PC-3 (cell line): ENCODE results near the gene RHOH. TPM values are rescaled to one million over a fixed set of nuclear protein-coding genes. Genes with fewer than 3 reads are reported as not detected.

Source experiments
- ATAC-seq: fragments of 200-7000 bp; cut with Tn5 transposase; 2 replicates; pipeline ENCODE4 v1.9.1; 2020; ENCODE audit warnings: mild to moderate bottlenecking, moderate library complexity
- BruUV-seq: library from RNA; stranded (reverse); fragments of 400-500 nt; replicated peaks from 2 replicates; lab custom pipeline; 2021; lab: Mats Ljungman, UMichigan
- CTCF ChIA-PET: fragments of 300-600 bp; sonication (Branson Sonifier 250); formaldehyde crosslinking; loops from one replicate; lab custom pipeline; 2022; ENCODE audit warnings: antibody characterized with exemption; lab: Charles Lee
- POLR2A ChIA-PET: fragments of 300-600 bp; sonication (Branson Sonifier 250); formaldehyde crosslinking; loops from one replicate; lab custom pipeline; 2022; ENCODE audit warnings: antibody characterized with exemption; ENCODE audit not compliant: unreplicated experiment; lab: Charles Lee
- DNase-seq: peaks from one replicate; pipeline ENCODE4 v3.0.0-alpha.2; 2015
- H2AFZ ChIP-seq: fragments of 300-600 bp; sonication (generic); 2 replicates; pipeline ENCODE4 v1.6.0; 2016; ENCODE audit warnings: antibody characterized with exemption, low read length
- H3F3A ChIP-seq: fragments of 300-600 bp; sonication (generic); one replicate; pipeline ENCODE4 v1.6.0; 2017; ENCODE audit warnings: antibody characterized with exemption, low read length, control low read depth, mild to moderate bottlenecking; ENCODE audit not compliant: unreplicated experiment
- H3K27ac ChIP-seq: fragments of 300-600 bp; sonication (generic); 2 replicates; pipeline ENCODE4 v1.5.1; 2016; ENCODE audit warnings: mild to moderate bottlenecking, low read length
- H3K27me3 ChIP-seq: fragments of 300-600 bp; sonication (generic); 2 replicates; pipeline ENCODE4 v1.6.1; 2016; ENCODE audit warnings: low read length, mixed read lengths
- H3K36me3 ChIP-seq: fragments of 300-600 bp; sonication (generic); 2 replicates; pipeline ENCODE4 v1.6.1; 2016; ENCODE audit warnings: low read depth, mixed run types, low read length, mixed read lengths
- H3K4me1 ChIP-seq: fragments of 300-600 bp; sonication (generic); 2 replicates; pipeline ENCODE4 v1.5.1; 2016; ENCODE audit warnings: low read length; ENCODE audit not compliant: insufficient read depth
- H3K4me2 ChIP-seq: fragments of 300-600 bp; sonication (generic); 2 replicates; pipeline ENCODE4 v1.6.0; 2016; ENCODE audit warnings: low read length
- H3K4me3 ChIP-seq: fragments of 300-600 bp; sonication (generic); 2 replicates; pipeline ENCODE4 v1.5.1; 2016; ENCODE audit warnings: mild to moderate bottlenecking, low read length, mixed read lengths
- H3K79me2 ChIP-seq: fragments of 300-600 bp; sonication (generic); 2 replicates; pipeline ENCODE4 v1.6.1; 2017; ENCODE audit warnings: low read length, mixed read lengths
- H3K9ac ChIP-seq: fragments of 300-600 bp; sonication (generic); 2 replicates; pipeline ENCODE4 v1.6.0; 2016; ENCODE audit warnings: mild to moderate bottlenecking, low read length
- H3K9me2 ChIP-seq: fragments of 300-600 bp; sonication (generic); replicated peaks from 2 replicates; pipeline ENCODE4 v1.6.1; 2016; ENCODE audit warnings: mixed run types, low read length, mixed read lengths
- H3K9me3 ChIP-seq: fragments of 300-600 bp; sonication (generic); 2 replicates; pipeline ENCODE4 v1.6.1; 2016; ENCODE audit warnings: low read length, mixed read lengths
- H4K20me1 ChIP-seq: fragments of 300-600 bp; sonication (generic); 2 replicates; pipeline ENCODE4 v1.6.1; 2016; ENCODE audit warnings: low read length, mixed read lengths
- CTCF ChIP-seq: fragments of 300-600 bp; sonication (generic); conservative IDR thresholded peaks from 2 replicates; pipeline ENCODE4 v1.5.1; 2017; ENCODE audit warnings: antibody characterized with exemption, low read depth, mild to moderate bottlenecking, low read length
- EZH2 ChIP-seq: fragments of 300-600 bp; sonication (generic); IDR thresholded peaks from one replicate; pipeline ENCODE4 v1.6.1; 2017; ENCODE audit warnings: antibody characterized with exemption, mild to moderate bottlenecking, low read length; ENCODE audit not compliant: unreplicated experiment
- EZH2phosphoT487 ChIP-seq: fragments of 300-600 bp; sonication (generic); IDR thresholded peaks from 2 replicates; pipeline ENCODE4 v1.6.1; 2018; ENCODE audit warnings: mild to moderate bottlenecking, antibody characterized with exemption, low read length, borderline replicate concordance
- intact Hi-C: fragments of 100-400 bp; cut with micrococcal nuclease; formaldehyde crosslinking; loops from 2 replicates; pipeline ENCODE4 v1.9.0; 2023
- total RNA-seq: library from RNA; depleted of rRNA; stranded (reverse); fragments of >200 nt; gene quantifications from 2 replicates; pipeline ENCODE4 v1.2.3, GENCODE V29; 2014

RHOH gene
- total RNA-seq, 1 experiment from 2014 or later: not detected

DNA sequence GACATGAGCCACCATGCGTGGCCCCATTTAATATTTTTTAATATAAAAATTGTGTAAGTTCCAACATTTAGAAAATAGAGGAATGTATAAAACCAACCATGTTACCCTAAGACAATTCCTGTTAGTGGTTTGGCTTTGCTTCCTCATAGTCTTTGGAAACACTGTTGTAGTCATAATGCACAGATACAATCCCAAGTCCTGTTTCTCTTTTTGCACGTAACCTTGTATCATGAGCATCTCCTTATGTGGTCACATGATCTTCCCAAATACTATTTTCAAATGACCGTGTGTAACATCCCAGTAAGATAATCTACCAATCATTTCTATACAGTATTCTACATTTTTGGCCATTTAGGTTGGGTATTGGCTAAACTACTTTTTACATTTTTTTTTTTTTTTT is 13.9 kb upstream of the RHOH start:
- intact Hi-C loops: no loop called here
- H2AFZ ChIP-seq: no peak overlapping the region
- no peaks in the 10 kb centered on the region for H3K27me3 ChIP-seq
- no peak overlapping the region for H3K27ac ChIP-seq
- no peaks in the 10 kb centered on the region for H3K9me2 ChIP-seq
- no peaks in the 10 kb centered on the region for H3K9me3 ChIP-seq
- H3K4me1 ChIP-seq: peaks cover 8% of the 10 kb centered on the region
- no peak for ATAC-seq
- H3K4me3 ChIP-seq: no peak overlapping the region
- no peaks in the 10 kb centered on the region for H3K79me2 ChIP-seq
- CTCF ChIA-PET: no interaction called here
- no peaks in the 10 kb centered on the region for H3F3A ChIP-seq
- no TSS peak for BruUV-seq
- H4K20me1 ChIP-seq: no peaks in the 10 kb centered on the region
- no peak overlapping the region for H3K9ac ChIP-seq
- no peak for DNase-seq
- H3K36me3 ChIP-seq: no peaks in the 10 kb centered on the region
- no peak overlapping the region for H3K4me2 ChIP-seq
- no peak for TF ChIP-seq EZH2phosphoT487
- POLR2A ChIA-PET: no interaction called here

- DNase-seq: no peak
- Histone ChIP-seq H3K9me3 (no peaks in the 10 kb centered on the region), H3K9ac (no peak overlapping the region), H2AFZ (no peak overlapping the region), H3K4me3 (no peak overlapping the region), H4K20me1 (no peaks in the 10 kb centered on the region), H3K4me1 (peaks cover 8% of the 10 kb centered on the region), H3K9me2 (no peaks in the 10 kb centered on the region), H3K27me3 (no peaks in the 10 kb centered on the region), H3K4me2 (no peak overlapping the region), H3K36me3 (no peaks in the 10 kb centered on the region), H3K27ac (no peak overlapping the region), H3F3A (no peaks in the 10 kb centered on the region), H3K79me2 (no peaks in the 10 kb centered on the region)
- ChIA-PET POLR2A (no interaction called here), CTCF (no interaction called here)
- TF ChIP-seq EZH2 (no peak), CTCF (no peak), EZH2phosphoT487 (no peak)
- intact Hi-C loops: no loop called here
- no peak for ATAC-seq
- no TSS peak for BruUV-seq
Measured at GRCh38 chr4:40183615-40184411, 13.0 kb upstream of the RHOH start.

GRCh38 chr4:40185830-40186664 is 10.8 kb upstream of the RHOH start:
- ChIA-PET CTCF (no interaction called here), POLR2A (no interaction called here)
- ATAC-seq (no peak), DNase-seq (no peak)
- no peaks in the 10 kb centered on the region for H3K36me3 ChIP-seq
- intact Hi-C loops: no loop called here
- no peak overlapping the region for H3K4me3 ChIP-seq
- H3K9me2 ChIP-seq: no peaks in the 10 kb centered on the region
- TF ChIP-seq CTCF (no peak), EZH2 (no peak), EZH2phosphoT487 (no peak)
- H4K20me1 ChIP-seq: no peaks in the 10 kb centered on the region
- no peaks in the 10 kb centered on the region for H3K27me3 ChIP-seq
- no peaks in the 10 kb centered on the region for H3F3A ChIP-seq
- no peak overlapping the region for H2AFZ ChIP-seq
- H3K9ac ChIP-seq: no peak overlapping the region
- H3K4me2 ChIP-seq: no peak overlapping the region
- peaks cover 15% of the 10 kb centered on the region for H3K4me1 ChIP-seq
- BruUV-seq: no TSS peak
- no peaks in the 10 kb centered on the region for H3K9me3 ChIP-seq
- H3K27ac ChIP-seq: no peak overlapping the region
- no peaks in the 10 kb centered on the region for H3K79me2 ChIP-seq
